ENCODE data around the gene MAPK1. TPM values are rescaled to one million over a fixed set of nuclear protein-coding genes. Genes with fewer than 3 reads are reported as not detected.
"Not testable (repeated sequence)": the region's sequence is repeated elsewhere in the genome, so short reads cannot be mapped to it uniquely, and the experiment has no call there.

Gene MAPK1
- total RNA-seq, 1 experiment from 2014 or later, result 49.9 TPM

GRCh38 chr22:21791635-21792625, 75.5 kb downstream of the MAPK1 start:
- DNase-seq (ENCODE audit: low read depth), result peak; percentile 12

GRCh38 chr22:21790849-21791610, 76.4 kb downstream of the MAPK1 start:
- not testable (repeated sequence) for DNase-seq (ENCODE audit: low read depth)

- DNase-seq (ENCODE audit: low read depth), result no peak
Measured at GRCh38 chr22:21790359-21790758, 77.1 kb downstream of the MAPK1 start.

GRCh38 chr22:21787565-21787964, 79.9 kb downstream of the MAPK1 start:
- not testable (repeated sequence) for DNase-seq (ENCODE audit: low read depth)

- DNase-seq (ENCODE audit: low read depth), result no peak
Measured at GRCh38 chr22:21780259-21780658, 87.2 kb downstream of the MAPK1 start.

- DNase-seq (ENCODE audit: low read depth), result no peak
Measured at GRCh38 chr22:21779444-21779843, 88.0 kb downstream of the MAPK1 start.

GRCh38 chr22:21778705-21779363, 88.6 kb downstream of the MAPK1 start:
- DNase-seq (ENCODE audit: low read depth), result peak; percentile 53

- no peak for DNase-seq (ENCODE audit: low read depth)
Measured at GRCh38 chr22:21771631-21771976, 95.8 kb downstream of the MAPK1 start.

GRCh38 chr22:21768435-21768834, 99.0 kb downstream of the MAPK1 start:
- DNase-seq (ENCODE audit: low read depth), result no peak

- no peak for DNase-seq (ENCODE audit: low read depth)
Measured at GRCh38 chr22:21766691-21767462, 100.6 kb downstream of the MAPK1 start.

- DNase-seq (ENCODE audit: low read depth), result no peak
Measured at GRCh38 chr22:21765909-21766529, 101.4 kb downstream of the MAPK1 start.

GRCh38 chr22:21764038-21764804, 103.2 kb downstream of the MAPK1 start:
- no peak for DNase-seq (ENCODE audit: low read depth)

- no peak for DNase-seq (ENCODE audit: low read depth)
Measured at GRCh38 chr22:21762712-21763581, 104.5 kb downstream of the MAPK1 start.

- DNase-seq (ENCODE audit: low read depth), result no peak
Measured at GRCh38 chr22:21761994-21762680, 105.3 kb downstream of the MAPK1 start.

GRCh38 chr22:21761086-21761485, 106.4 kb downstream of the MAPK1 start:
- DNase-seq (ENCODE audit: low read depth), result peak; percentile 39

- DNase-seq (ENCODE audit: low read depth), result peak; percentile 67
Measured at GRCh38 chr22:21760640-21761039, 106.8 kb downstream of the MAPK1 start.

- DNase-seq (ENCODE audit: low read depth), result no peak
Measured at GRCh38 chr22:21759646-21760376, 107.6 kb downstream of the MAPK1 start.

- no peak for DNase-seq (ENCODE audit: low read depth)
Measured at GRCh38 chr22:21759093-21759492, 108.4 kb downstream of the MAPK1 start.
